GM23338 (cell line): ENCODE data around the gene TRPM3.

Experiments used
- CTCF ChIP-seq, 2 experiments: fragments of 200-600 bp in 1 of 2; sonication (generic) in 1 of 2; conservative IDR thresholded peaks; 2 replicates each; pipeline versions ENCODE4 v1.5.1 to v1.6.1; 2016 to 2017; ENCODE audit warnings: antibody characterized with exemption in 2 of 2, low read depth in 2 of 2, mild to moderate bottlenecking in 2 of 2, moderate library complexity in 1 of 2
- EZH2 ChIP-seq: fragments of 200-600 bp; sonication (generic); IDR thresholded peaks from one replicate; pipeline ENCODE4 v1.8.0; 2017; ENCODE audit warnings: antibody characterized with exemption, mild to moderate bottlenecking, low read depth; ENCODE audit not compliant: unreplicated experiment
- JUNB ChIP-seq: IDR thresholded peaks from one replicate; pipeline ENCODE4 v1.6.1; 2016; ENCODE audit warnings: antibody characterized with exemption; ENCODE audit not compliant: unreplicated experiment
- POLR2AphosphoS5 ChIP-seq: IDR thresholded peaks from 2 replicates; pipeline ENCODE4 v1.6.1; 2016; ENCODE audit warnings: antibody characterized with exemption, low read depth
- REST ChIP-seq: IDR thresholded peaks from one replicate; pipeline ENCODE4 v1.6.1; 2018; ENCODE audit warnings: antibody characterized with exemption; ENCODE audit not compliant: unreplicated experiment

GRCh38 chr9:70492319-70492777 is 629.1 kb downstream of the TRPM3 start:
- TF ChIP-seq CTCF (conservative IDR thresholded peaks at IDR 0.05; ENCODE audit: low read depth in 2 of 2) (no peak), JUNB (no peak), POLR2AphosphoS5 (no peak), REST (no peak), EZH2 (no peak)
